Lung (tissue), 13 donors: Measurements from ENCODE around the gene GNL3. TPM values are rescaled to one million over a fixed set of nuclear protein-coding genes. Genes with fewer than 3 reads are reported as not detected.

Experiments used
- ATAC-seq: fragments of 200-7000 bp; cut with Tn5 transposase; one replicate; pipeline ENCODE4 v1.9.1; 2020; ENCODE audit warnings: moderate number of reproducible peaks; ENCODE audit not compliant: insufficient read depth, low FRiP score
- DNase-seq, 3 donors: peaks; one replicate each; pipeline ENCODE4 v3.0.0-alpha.2; 2013 to 2017
- H3K27ac ChIP-seq, 2 donors: one replicate each; pipeline ENCODE4 v1.5.1; 2013; ENCODE audit warnings: mild to moderate bottlenecking in 2 of 2, moderate library complexity in 2 of 2, control low read depth in 1 of 2, inconsistent platforms in 1 of 2, low read depth in 1 of 2, low read length in 1 of 2
- H3K27me3 ChIP-seq, 3 donors: one replicate each; pipeline ENCODE4 v1.5.1; 2013; ENCODE audit warnings: low read length in 2 of 3; ENCODE audit not compliant: control insufficient read depth in 3 of 3, insufficient read depth in 3 of 3
- H3K36me3 ChIP-seq, 4 donors: one replicate each; pipeline ENCODE4 v1.5.1; 2013; ENCODE audit warnings: low read length in 4 of 4, mild to moderate bottlenecking in 1 of 4, moderate library complexity in 1 of 4; ENCODE audit not compliant: control insufficient read depth in 4 of 4, insufficient read depth in 4 of 4
- H3K4me1 ChIP-seq, 5 donors: one replicate each; pipeline ENCODE4 v1.5.1; 2013; ENCODE audit warnings: low read length in 5 of 5, mild to moderate bottlenecking in 2 of 5, moderate library complexity in 1 of 5; ENCODE audit not compliant: control insufficient read depth in 5 of 5, insufficient read depth in 5 of 5
- H3K4me3 ChIP-seq: one replicate; pipeline ENCODE4 v1.5.1; 2013; ENCODE audit warnings: mild to moderate bottlenecking, control low read depth, moderate library complexity
- H3K9ac ChIP-seq, 2 donors: one replicate each; pipeline ENCODE4 v1.5.1; 2013; ENCODE audit warnings: low read length in 2 of 2, control low read depth in 1 of 2; ENCODE audit not compliant: insufficient read depth in 1 of 2
- H3K9me3 ChIP-seq, 4 donors: one replicate each; pipeline ENCODE4 v1.5.1; 2013; ENCODE audit warnings: low read length in 3 of 4, mild to moderate bottlenecking in 1 of 4, moderate library complexity in 1 of 4; ENCODE audit not compliant: control insufficient read depth in 4 of 4, insufficient read depth in 3 of 4
- CTCF ChIP-seq: IDR thresholded peaks from 2 replicates; pipeline ENCODE4 v1.5.1; 2012; ENCODE audit warnings: mild to moderate bottlenecking; ENCODE audit errors: control extremely low read depth, extremely low read depth
- WGBS, 2 donors: extraction: QIAGEN DNeasy Blood & Tissue Kit; methylation state at CpG; one replicate each; pipeline ENCODE4 v1.1.7; 2013; 5-methylcytosine and 5-hydroxymethylcytosine counted together
- polyA plus RNA-seq, 2 donors: library from polyadenylated mRNA; stranded (reverse); fragments of 200-250 nt; gene quantifications; one replicate each; pipeline ENCODE4 v1.2.1, GENCODE V29; 2013
- small RNA-seq: library from RNA; depleted of rRNA; stranded (forward); fragments of <200 nt; gene quantifications from one replicate; pipeline ENCODE3, GENCODE V24; 2014; ENCODE audit warnings: low replicate concordance
- total RNA-seq, 2 donors: library from RNA; depleted of rRNA in 1 of 2; stranded (reverse); fragments of >200 nt in 1 of 2; gene quantifications; one replicate each; pipeline ENCODE4 v1.2.1, GENCODE V29; 2014 to 2021
- donor health status: control.
- donor health status: control.
- donor health status: Bipolar disorder and iron deficiency.
- donor health status: healthy.
- donor health status: DM: yes; HTN: yes; CAD: no.

GNL3 gene
- total and polyA plus RNA-seq, 4 donors: 57.5 to 84.6 (median 72.4) TPM

- DNase-seq (no peak), ATAC-seq (no peak)
- 95 to 97% methylated on average over 5 of the region's 5 CpGs for WGBS, 2 donors
- Histone ChIP-seq H3K4me1 (no peaks in the 10 kb centered on the region), H3K27me3 (no peaks in the 10 kb centered on the region), H3K27ac (no peak overlapping the region), H3K9ac (no peak overlapping the region), H3K9me3 (no peaks in the 10 kb centered on the region), H3K36me3 (peaks cover 24 to 44% (median 32%) of the 10 kb centered on the region in 4 donors), H3K4me3 (no peak overlapping the region)
- TF ChIP-seq CTCF: no peak
These were observed 57.3 kb downstream of the GNL3 start for GRCh38 chr3:52743152-52743551.

- DNase-seq: no peak
- no peak for ATAC-seq
- Histone ChIP-seq H3K27ac (no peak overlapping the region), H3K9me3 (no peaks in the 10 kb centered on the region), H3K9ac (no peak overlapping the region), H3K4me1 (no peaks in the 10 kb centered on the region), H3K4me3 (no peak overlapping the region), H3K36me3 (peaks cover 27 to 45% (median 30%) of the 10 kb centered on the region in 4 donors), H3K27me3 (no peaks in the 10 kb centered on the region)
- 92 to 93% methylated on average over 2 of the region's 2 CpGs for WGBS, 2 donors
- TF ChIP-seq CTCF: no peak
These were observed 57.9 kb downstream of the GNL3 start for GRCh38 chr3:52743721-52744120.

Small RNA genes within 50 kb of the gene (small RNA-seq; reads per million reads assigned to genes)
- gene AC006254.2 (not detected), gene RF00569 (2,318 reads per million, percentile 99 among the genes with 10 or more reads in this experiment), gene RF01183 (not detected), gene SNORD19 (0.21 reads per million, percentile 13 among the genes with 10 or more reads in this experiment), gene SNORD19B (not detected), gene SNORD69 (4,135 reads per million, percentile 100 among the genes with 10 or more reads in this experiment)

Other genes with a start within 250 kb of the GNL3 start
- gene SEMA3G, start 240.9 kb upstream of the GNL3 start, total RNA-seq: 10 to 100 TPM; 10.6 to 30.8 TPM
- gene SEMA3G, start 240.9 kb upstream of the GNL3 start, polyA plus RNA-seq: 10 to 100 TPM in 1 of 2 donors, 1 to 10 TPM in 1; 5.1 to 19.1 TPM
- 10 to 100 TPM; 31.3 to 35.6 TPM for gene TNNC1, start 232.0 kb upstream of the GNL3 start, total RNA-seq
- 100 to 1,000 TPM in 1 of 2 donors, 10 to 100 TPM in 1; 17.3 to 250 TPM for gene TNNC1, start 232.0 kb upstream of the GNL3 start, polyA plus RNA-seq
- gene NISCH, start 230.4 kb upstream of the GNL3 start, total RNA-seq: 100 to 1,000 TPM in 1 of 2 donors, 10 to 100 TPM in 1; 80.0 to 127 TPM
- 10 to 100 TPM; 37.8 to 47.3 TPM for gene NISCH, start 230.4 kb upstream of the GNL3 start, polyA plus RNA-seq
- 100 to 1,000 TPM in 1 of 2 donors, 10 to 100 TPM in 1; 53.1 to 205 TPM for gene STAB1, start 190.7 kb upstream of the GNL3 start, total RNA-seq
- 100 to 1,000 TPM; 182 to 220 TPM for gene STAB1, start 190.7 kb upstream of the GNL3 start, polyA plus RNA-seq
- gene NT5DC2, start 152.2 kb upstream of the GNL3 start, total RNA-seq: 10 to 100 TPM; 32.7 to 85.6 TPM
- 10 to 100 TPM; 50.0 to 52.5 TPM for gene NT5DC2, start 152.2 kb upstream of the GNL3 start, polyA plus RNA-seq
- 10 to 100 TPM in 1 of 2 donors, 1 to 10 TPM in 1; 3.1 to 32.0 TPM for gene UQCC5, start 149.4 kb upstream of the GNL3 start, total RNA-seq
- 100 to 1,000 TPM in 1 of 2 donors, 10 to 100 TPM in 1; 19.7 to 104 TPM for gene UQCC5, start 149.4 kb upstream of the GNL3 start, polyA plus RNA-seq
- 10 to 100 TPM; 63.8 to 92.8 TPM for gene PBRM1, start 119 bp upstream of the GNL3 start, total RNA-seq
- 10 to 100 TPM in 1 of 2 donors, 1 to 10 TPM in 1; 9.8 to 17.6 TPM for gene PBRM1, start 119 bp upstream of the GNL3 start, polyA plus RNA-seq
- 10 to 100 TPM; 54.1 to 85.5 TPM for gene GLT8D1, start 19.8 kb downstream of the GNL3 start, total RNA-seq
- 10 to 100 TPM; 35.4 to 42.5 TPM for gene GLT8D1, start 19.8 kb downstream of the GNL3 start, polyA plus RNA-seq
- 10 to 100 TPM; 63.3 to 94.1 TPM for gene SPCS1, start 20.1 kb downstream of the GNL3 start, total RNA-seq
- 100 to 1,000 TPM in 1 of 2 donors, 10 to 100 TPM in 1; 97.4 to 139 TPM for gene SPCS1, start 20.1 kb downstream of the GNL3 start, polyA plus RNA-seq
- 10 to 100 TPM; 29.4 to 39.9 TPM for gene NEK4, start 84.9 kb downstream of the GNL3 start, total RNA-seq
- gene NEK4, start 84.9 kb downstream of the GNL3 start, polyA plus RNA-seq: 1 to 10 TPM; 5.8 to 8.7 TPM
- under 1 TPM; 0.11 to 0.34 TPM for gene ITIH1, start 91.6 kb downstream of the GNL3 start, total RNA-seq
- under 1 TPM; 0.35 to 0.50 TPM for gene ITIH1, start 91.6 kb downstream of the GNL3 start, polyA plus RNA-seq
- 1 to 10 TPM in 1 of 2 donors, under 1 TPM in 1; 0.54 to 2.6 TPM for gene ITIH3, start 108.8 kb downstream of the GNL3 start, total RNA-seq
- gene ITIH3, start 108.8 kb downstream of the GNL3 start, polyA plus RNA-seq: 1 to 10 TPM in 1 of 2 donors, under 1 TPM in 1; 0.76 to 3.2 TPM
- 10 to 100 TPM in 1 of 2 donors, 1 to 10 TPM in 1; 7.5 to 33.8 TPM for gene ITIH4, start 144.6 kb downstream of the GNL3 start, total RNA-seq
- gene ITIH4, start 144.6 kb downstream of the GNL3 start, polyA plus RNA-seq: 10 to 100 TPM in 1 of 2 donors, 1 to 10 TPM in 1; 4.5 to 16.5 TPM
- 10 to 100 TPM in 1 of 2 donors, 1 to 10 TPM in 1; 3.3 to 10.9 TPM for gene MUSTN1, start 149.0 kb downstream of the GNL3 start, total RNA-seq
- 10 to 100 TPM in 1 of 2 donors, 1 to 10 TPM in 1; 4.6 to 39.0 TPM for gene MUSTN1, start 149.0 kb downstream of the GNL3 start, polyA plus RNA-seq
- 10 to 100 TPM; 21.9 to 62.5 TPM for gene STIMATE, start 211.5 kb downstream of the GNL3 start, total RNA-seq
- 10 to 100 TPM; 18.6 to 19.0 TPM for gene STIMATE, start 211.5 kb downstream of the GNL3 start, polyA plus RNA-seq